Esophagus (tissue), 2 donors: ENCODE measurements around the gene C1orf50. TPM values are rescaled to one million over a fixed set of nuclear protein-coding genes. Genes with fewer than 3 reads are reported as not detected.

ENCODE experiments used
- H3K27ac ChIP-seq, 2 donors: one replicate each; pipeline ENCODE4 v1.5.1; 2013; ENCODE audit warnings: low read depth in 2 of 2, mild to moderate bottlenecking in 2 of 2, inconsistent platforms in 1 of 2, low read length in 1 of 2, moderate library complexity in 1 of 2
- H3K27me3 ChIP-seq, 2 donors: one replicate each; pipeline ENCODE4 v1.6.1; 2013; ENCODE audit warnings: low read length in 2 of 2, control low read depth in 1 of 2, mild to moderate bottlenecking in 1 of 2; ENCODE audit not compliant: insufficient read depth in 2 of 2, control insufficient read depth in 1 of 2
- H3K36me3 ChIP-seq, 2 donors: one replicate each; pipeline ENCODE4 v1.6.1; 2013; ENCODE audit warnings: low read length in 1 of 2; ENCODE audit not compliant: control insufficient read depth in 2 of 2, insufficient read depth in 2 of 2
- H3K4me1 ChIP-seq, 2 donors: one replicate each; pipeline ENCODE4 v1.6.1; 2013; ENCODE audit warnings: low read length in 1 of 2; ENCODE audit not compliant: control insufficient read depth in 2 of 2, insufficient read depth in 2 of 2
- H3K4me3 ChIP-seq, 2 donors: one replicate each; pipeline ENCODE4 v1.5.1; 2013; ENCODE audit warnings: low read length in 2 of 2, mild to moderate bottlenecking in 2 of 2, low read depth in 1 of 2, moderate library complexity in 1 of 2
- H3K9me3 ChIP-seq, 2 donors: one replicate each; pipeline ENCODE4 v1.6.1; 2013; ENCODE audit warnings: mild to moderate bottlenecking in 2 of 2, low read depth in 1 of 2, low read length in 1 of 2, moderate library complexity in 1 of 2; ENCODE audit not compliant: control insufficient read depth in 2 of 2, insufficient read depth in 1 of 2
- WGBS, 2 donors: extraction: QIAGEN DNeasy Blood & Tissue Kit; methylation state at CpG; one replicate each; pipeline ENCODE4 v1.1.7; 2013; 5-methylcytosine and 5-hydroxymethylcytosine counted together
- polyA plus RNA-seq, 2 donors: library from polyadenylated mRNA; stranded (reverse); fragments of 200-250 nt; gene quantifications; one replicate each; pipeline ENCODE4 v1.2.3, GENCODE V29; 2013
- donor health status: healthy with polysubstance abuse.
- donor health status: Bipolar disorder and iron deficiency.

The C1orf50 gene
- polyA plus RNA-seq, 2 donors: 2.5 to 3.8 TPM

GRCh38 chr1:42756956-42757891, 9.8 kb upstream of the C1orf50 start:
- H3K4me3 ChIP-seq: no peak overlapping the region
- H3K27ac ChIP-seq: no peak overlapping the region
- 77 to 78% methylated on average over 17 of the region's 17 CpGs for WGBS, 2 donors
- no peaks in the 10 kb centered on the region for H3K27me3 ChIP-seq
- H3K9me3 ChIP-seq: no peaks in the 10 kb centered on the region
- H3K36me3 ChIP-seq: peaks cover 3 to 27% of the 10 kb centered on the region in 2 donors
- no peaks in the 10 kb centered on the region for H3K4me1 ChIP-seq

DNA sequence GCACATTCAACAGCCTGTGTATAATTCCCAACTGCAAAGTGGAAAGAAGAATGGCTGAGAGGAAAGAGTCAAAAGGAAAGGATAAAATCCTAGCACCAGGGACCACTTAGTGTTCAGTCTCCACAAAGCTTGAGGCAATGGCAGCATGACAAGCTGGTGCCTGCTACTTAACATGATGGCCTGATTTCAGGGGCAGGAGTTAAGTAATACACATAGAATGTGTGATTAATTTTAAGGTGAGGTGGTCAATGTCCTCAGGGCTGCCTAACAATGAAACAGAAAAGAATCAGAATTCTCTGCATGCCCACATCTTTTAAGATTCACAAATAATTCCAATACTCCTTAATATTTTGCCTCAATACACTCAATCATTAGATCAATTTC, 9.2 kb upstream of the C1orf50 start:
- H3K4me1 ChIP-seq: no peaks in the 10 kb centered on the region
- no peak overlapping the region for H3K4me3 ChIP-seq
- peaks cover 0 to 25% of the 10 kb centered on the region in 2 donors for H3K36me3 ChIP-seq
- H3K27ac ChIP-seq: no peak overlapping the region
- no peaks in the 10 kb centered on the region for H3K27me3 ChIP-seq
- H3K9me3 ChIP-seq: no peaks in the 10 kb centered on the region

GRCh38 chr1:42758641-42759040, 8.4 kb upstream of the C1orf50 start:
- no peak overlapping the region for H3K4me3 ChIP-seq
- H3K36me3 ChIP-seq: peaks cover 0 to 25% of the 10 kb centered on the region in 2 donors
- no peak overlapping the region for H3K27ac ChIP-seq
- no peaks in the 10 kb centered on the region for H3K9me3 ChIP-seq
- no peaks in the 10 kb centered on the region for H3K27me3 ChIP-seq
- 80 to 84% methylated on average over 3 of the region's 3 CpGs for WGBS, 2 donors
- no peaks in the 10 kb centered on the region for H3K4me1 ChIP-seq

DNA sequence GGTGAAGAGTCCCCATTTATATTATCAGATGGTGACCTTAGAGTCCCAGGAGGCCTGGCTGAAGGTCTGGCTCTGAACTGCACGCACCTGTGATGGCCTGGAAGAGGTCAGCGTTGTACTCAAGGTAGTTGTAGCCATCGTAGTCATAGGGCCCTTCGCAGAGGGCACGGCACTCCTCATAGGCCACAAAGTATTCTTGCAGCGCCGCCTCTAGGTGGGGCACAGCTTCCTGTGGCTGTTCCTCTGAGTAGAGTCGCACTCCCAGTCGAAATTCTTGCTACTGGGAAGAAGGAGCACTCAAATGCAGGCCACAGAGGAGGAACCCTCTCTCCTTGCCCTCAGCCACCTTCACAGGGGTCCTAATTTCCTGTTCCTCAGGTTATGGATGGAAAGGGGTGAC, 7.9 kb upstream of the C1orf50 start:
- Histone ChIP-seq H3K9me3 (no peaks in the 10 kb centered on the region), H3K4me1 (no peaks in the 10 kb centered on the region), H3K36me3 (peaks cover 0 to 22% of the 10 kb centered on the region in 2 donors), H3K4me3 (no peak overlapping the region), H3K27ac (no peak overlapping the region), H3K27me3 (no peaks in the 10 kb centered on the region)
- WGBS, 2 donors: 74 to 81% methylated on average over 9 of the region's 9 CpGs

GRCh38 chr1:42761567-42761966, 5.5 kb upstream of the C1orf50 start:
- Histone ChIP-seq H3K4me3 (no peak overlapping the region), H3K27me3 (no peaks in the 10 kb centered on the region), H3K27ac (no peak overlapping the region), H3K4me1 (no peaks in the 10 kb centered on the region), H3K36me3 (peaks cover 0 to 10% of the 10 kb centered on the region in 2 donors), H3K9me3 (no peaks in the 10 kb centered on the region)
- WGBS, 2 donors: 94 to 98% methylated on average over 4 of the region's 4 CpGs

- Histone ChIP-seq H3K36me3 (peaks cover 0 to 6% of the 10 kb centered on the region in 2 donors), H3K27me3 (no peaks in the 10 kb centered on the region), H3K9me3 (no peaks in the 10 kb centered on the region), H3K4me1 (no peaks in the 10 kb centered on the region), H3K27ac (no peak overlapping the region), H3K4me3 (no peak overlapping the region)
- WGBS, 2 donors: 69 to 71% methylated on average over 5 of the region's 5 CpGs
Measured at GRCh38 chr1:42762269-42762668, 4.8 kb upstream of the C1orf50 start.

- WGBS, 2 donors: 27 to 29% methylated on average over 7 of the region's 7 CpGs
- Histone ChIP-seq H3K4me1 (no peaks in the 10 kb centered on the region), H3K4me3 (peak overlapping the region in 1 of 2 donors; percentile 59), H3K27ac (no peak overlapping the region), H3K36me3 (no peaks in the 10 kb centered on the region), H3K27me3 (no peaks in the 10 kb centered on the region), H3K9me3 (no peaks in the 10 kb centered on the region)
Measured at GRCh38 chr1:42765269-42765668, 1.8 kb upstream of the C1orf50 start.

DNA sequence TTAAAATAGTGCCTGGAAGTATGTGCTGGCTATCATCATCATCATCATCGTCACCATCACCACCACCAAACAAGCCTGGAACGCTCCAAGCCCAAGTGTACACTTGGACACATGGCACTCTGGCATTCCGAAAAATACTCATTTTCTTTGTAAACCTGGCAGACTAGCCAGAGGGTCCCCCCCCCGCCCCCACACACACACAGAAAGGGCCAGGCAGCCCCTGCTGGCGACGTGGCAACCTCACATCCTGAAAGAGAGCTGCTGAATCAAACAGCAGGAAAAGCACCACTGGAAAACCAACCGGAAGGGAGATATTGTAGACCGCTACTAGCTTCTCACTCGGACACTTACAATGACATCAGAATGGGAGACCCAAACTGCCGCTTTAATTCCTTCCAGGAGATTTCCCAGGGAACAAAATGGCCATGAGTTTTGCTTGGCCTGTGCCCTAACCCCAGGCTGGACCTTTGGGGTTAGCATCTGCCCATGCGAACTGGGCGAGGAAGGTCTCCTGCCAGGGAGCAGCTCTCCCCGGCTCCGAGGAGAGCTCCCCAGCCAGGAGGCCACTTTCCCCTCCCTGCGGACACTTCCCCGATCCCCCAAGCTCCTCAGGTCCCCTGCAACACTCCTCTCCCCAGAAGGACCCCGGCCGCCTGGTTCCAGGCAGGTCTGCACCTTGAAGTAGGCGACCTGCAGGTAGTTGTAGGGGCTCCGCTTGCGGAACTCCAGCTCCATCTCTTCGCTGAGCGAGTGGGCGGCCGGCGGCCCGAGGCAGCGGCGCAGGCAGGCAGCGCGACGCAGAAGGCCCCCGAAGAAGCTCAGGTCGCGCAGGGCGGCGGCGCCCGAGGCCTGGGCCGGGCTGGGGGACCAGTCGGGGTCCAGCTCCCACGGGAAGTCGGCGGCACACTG, 963 bp upstream of the C1orf50 start:
- Histone ChIP-seq H3K4me1 (no peaks in the 10 kb centered on the region), H3K27ac (peak overlapping the region; percentile 63 to 88), H3K4me3 (peak overlapping the region; percentile 59 to 78), H3K36me3 (no peaks in the 10 kb centered on the region), H3K27me3 (no peaks in the 10 kb centered on the region), H3K9me3 (no peaks in the 10 kb centered on the region)
- WGBS, 2 donors: 1% methylated on average over 44 of the region's 44 CpGs

DNA sequence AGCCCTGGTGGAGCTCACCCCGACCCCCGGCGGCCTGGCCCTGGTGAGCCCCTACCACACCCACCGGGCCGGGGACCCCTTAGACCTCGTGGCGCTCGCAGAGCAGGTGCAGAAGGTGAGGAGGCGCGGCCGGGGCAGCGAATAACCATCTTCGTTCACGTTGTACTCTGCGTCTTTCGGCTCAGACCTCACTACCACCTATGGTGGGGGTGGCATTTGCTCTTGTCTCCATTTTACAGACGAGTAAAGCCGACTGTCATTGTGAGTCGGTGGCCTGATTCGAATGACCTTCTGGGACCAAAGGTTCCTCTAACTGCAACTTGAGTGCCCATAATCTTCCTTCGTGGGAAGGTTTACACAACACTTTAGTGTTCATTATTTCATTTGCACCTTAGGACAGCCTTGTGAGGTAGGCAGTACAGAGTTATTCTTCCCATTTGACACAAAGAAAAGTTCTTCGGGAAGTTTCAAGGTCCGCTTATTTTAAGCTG, 506 bp downstream of the C1orf50 start:
- Histone ChIP-seq H3K27me3 (no peaks in the 10 kb centered on the region), H3K9me3 (no peaks in the 10 kb centered on the region), H3K36me3 (no peaks in the 10 kb centered on the region), H3K4me3 (peak overlapping the region; percentile 89 to 99), H3K27ac (peak overlapping the region; percentile 93 to 96), H3K4me1 (no peaks in the 10 kb centered on the region)
- 1 to 2% methylated on average over 23 of the region's 23 CpGs for WGBS, 2 donors
